ENCODE results near the gene AREL1.

- no peak for TF ChIP-seq CTCF (IDR thresholded peaks at IDR 0.05; ENCODE audit: poor library complexity, severe bottlenecking)
- TF ChIP-seq REST (IDR thresholded peaks at IDR 0.05; ENCODE audit: borderline replicate concordance): no peak
These were observed 59.3 kb downstream of the AREL1 start for GRCh38 chr14:74653386-74654138.

Data from neural cell (in vitro differentiated cells).